ENCODE data around the gene ASMTL.
"Not testable (repeated sequence)": the region's sequence is repeated elsewhere in the genome, so short reads cannot be mapped to it uniquely, and the experiment has no call there.

The ASMTL gene

GRCh38 chrX:1452516-1453394, at the start of gene ASMTL:
TSS of gene ASMTL (minus strand) at chrX:1452909. CDS start at chrX:1452840, 69 bp downstream.
- peak; percentile 100 for DNase-seq

- peak in 1 of 2 experiments; percentile 2 for DNase-seq
Observed at GRCh38 chrX:1502241-1502640, 49.5 kb upstream of the ASMTL start.

- DNase-seq: no peak
Observed at GRCh38 chrX:1500701-1501624, 48.3 kb upstream of the ASMTL start.

GRCh38 chrX:1496076-1496475, 43.4 kb upstream of the ASMTL start:
- peak in 1 of 2 experiments; percentile 2 for DNase-seq

GRCh38 chrX:1493877-1494510, 41.3 kb upstream of the ASMTL start:
- DNase-seq: no peak

GRCh38 chrX:1493412-1493811, 40.7 kb upstream of the ASMTL start:
- no peak for DNase-seq

GRCh38 chrX:1492421-1493012, 39.8 kb upstream of the ASMTL start:
- no peak for DNase-seq

GRCh38 chrX:1491851-1492349, 39.2 kb upstream of the ASMTL start:
- DNase-seq: peak; percentile 52 to 68

GRCh38 chrX:1491248-1491647, 38.5 kb upstream of the ASMTL start:
- DNase-seq: not testable (repeated sequence)

GRCh38 chrX:1490723-1491122, 38.0 kb upstream of the ASMTL start:
- DNase-seq: not testable (repeated sequence)

- DNase-seq: not testable (repeated sequence)
Observed at GRCh38 chrX:1489354-1489753, 36.6 kb upstream of the ASMTL start.

- DNase-seq: no peak
Observed at GRCh38 chrX:1488745-1489144, 36.0 kb upstream of the ASMTL start.

- DNase-seq: no peak
Observed at GRCh38 chrX:1488141-1488540, 35.4 kb upstream of the ASMTL start.

- no peak for DNase-seq
Observed at GRCh38 chrX:1487401-1487800, 34.7 kb upstream of the ASMTL start.

- DNase-seq: peak in 1 of 2 experiments; percentile 3
Observed at GRCh38 chrX:1486749-1487361, 34.1 kb upstream of the ASMTL start.

- DNase-seq: peak in 1 of 2 experiments; percentile 2
Observed at GRCh38 chrX:1486177-1486576, 33.5 kb upstream of the ASMTL start.

GRCh38 chrX:1485033-1485432, 32.3 kb upstream of the ASMTL start:
- DNase-seq: peak in 1 of 2 experiments; percentile 2

- DNase-seq: no peak
Observed at GRCh38 chrX:1484638-1485019, 31.9 kb upstream of the ASMTL start.

GRCh38 chrX:1483843-1484637, 31.3 kb upstream of the ASMTL start:
- DNase-seq: peak in 1 of 2 experiments; percentile 26

GRCh38 chrX:1482530-1482928, 29.8 kb upstream of the ASMTL start:
- not testable (repeated sequence) for DNase-seq
